ENCODE data around the gene MYH6. TPM values are rescaled to one million over a fixed set of nuclear protein-coding genes. Genes with fewer than 3 reads are reported as not detected.

MYH6 gene
- total and polyA plus RNA-seq, 4 experiments from 2014 or later = not detected

DNA sequence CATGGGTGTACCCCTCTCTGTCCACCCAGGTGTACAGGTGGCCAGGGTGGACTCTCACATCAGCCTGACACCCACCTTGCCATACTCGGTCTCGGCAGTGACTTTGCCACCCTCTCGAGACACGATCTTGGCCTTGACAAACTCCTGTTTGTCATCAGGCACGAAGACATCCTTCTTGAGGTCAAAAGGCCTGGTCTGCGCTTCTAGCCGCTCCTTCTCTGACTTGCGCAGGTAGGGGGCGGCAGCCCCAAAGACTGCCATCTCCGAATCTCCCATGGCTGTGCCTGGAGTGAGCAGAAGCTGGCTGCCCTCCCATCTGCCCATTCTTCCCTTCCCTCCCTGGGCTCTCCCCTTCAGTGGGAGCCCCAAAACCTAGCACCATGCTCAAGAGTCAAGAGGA is 25.4 kb upstream of the MYH6 start:
- DNase-seq = no peak
- CTCF ChIA-PET (ENCODE audit: partially characterized antibody) = no interaction called here
- Mint-ChIP-seq H3K36me3 (no peaks in the 10 kb centered on the region), H3K9me3 (no peaks in the 10 kb centered on the region), H3K27ac (no peak overlapping the region), H3K27me3 (peaks cover 2 to 5% of the 10 kb centered on the region in 2 donors), H3K4me1 (no peaks in the 10 kb centered on the region), H3K4me3 (no peak overlapping the region)
- Histone ChIP-seq H3K4me1 (ENCODE audit: insufficient read depth, low read length) (no peaks in the 10 kb centered on the region), H3K27me3 (ENCODE audit: insufficient read depth, low read length) (no peaks in the 10 kb centered on the region), H3K9me3 (ENCODE audit: control insufficient read depth in 1 of 2, low read length in 2 of 2) (no peaks in the 10 kb centered on the region), H3K4me3 (ENCODE audit: low read length in 2 of 2) (no peak overlapping the region), H3K27ac (ENCODE audit: low read depth, low read length) (no peak overlapping the region), H3K36me3 (ENCODE audit: insufficient read depth, low read length) (no peaks in the 10 kb centered on the region)
- intact Hi-C loops (cut with micrococcal nuclease) = no loop called here
- POLR2A ChIA-PET (ENCODE audit: partially characterized antibody) = no interaction called here

DNA sequence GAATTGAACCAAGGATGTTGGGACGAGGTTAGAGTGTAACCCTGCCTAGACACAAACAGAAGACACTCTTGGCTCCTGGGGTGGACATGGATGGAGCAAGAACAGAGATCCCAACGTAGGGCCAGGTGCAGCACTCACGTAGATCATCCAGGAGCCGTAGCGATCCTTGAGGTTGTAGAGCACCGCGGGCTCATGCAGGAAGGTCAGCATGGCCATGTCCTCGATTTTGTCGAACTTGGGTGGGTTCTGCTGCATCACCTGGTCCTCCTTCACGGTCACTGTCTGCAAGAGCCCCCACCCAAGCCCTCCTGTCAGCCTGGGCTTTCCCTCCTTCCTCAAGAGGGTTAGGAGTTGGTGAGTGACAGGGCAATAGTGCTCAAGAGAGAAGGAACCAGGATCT is 24.9 kb upstream of the MYH6 start:
- Histone ChIP-seq H3K4me3 (ENCODE audit: low read length in 2 of 2) (no peak overlapping the region), H3K36me3 (ENCODE audit: insufficient read depth, low read length) (no peaks in the 10 kb centered on the region), H3K9me3 (ENCODE audit: control insufficient read depth in 1 of 2, low read length in 2 of 2) (no peaks in the 10 kb centered on the region), H3K27ac (ENCODE audit: low read depth, low read length) (no peak overlapping the region), H3K4me1 (ENCODE audit: insufficient read depth, low read length) (no peaks in the 10 kb centered on the region), H3K27me3 (ENCODE audit: insufficient read depth, low read length) (no peaks in the 10 kb centered on the region)
- Mint-ChIP-seq H3K27me3 (peaks cover 2 to 5% of the 10 kb centered on the region in 2 donors), H3K4me3 (no peak overlapping the region), H3K27ac (no peak overlapping the region), H3K9me3 (no peaks in the 10 kb centered on the region), H3K4me1 (no peaks in the 10 kb centered on the region), H3K36me3 (no peaks in the 10 kb centered on the region)
- intact Hi-C loops (cut with micrococcal nuclease) = no loop called here
- ChIA-PET POLR2A (ENCODE audit: partially characterized antibody) (no interaction called here), CTCF (ENCODE audit: partially characterized antibody) (no interaction called here)
- DNase-seq = no peak

DNA sequence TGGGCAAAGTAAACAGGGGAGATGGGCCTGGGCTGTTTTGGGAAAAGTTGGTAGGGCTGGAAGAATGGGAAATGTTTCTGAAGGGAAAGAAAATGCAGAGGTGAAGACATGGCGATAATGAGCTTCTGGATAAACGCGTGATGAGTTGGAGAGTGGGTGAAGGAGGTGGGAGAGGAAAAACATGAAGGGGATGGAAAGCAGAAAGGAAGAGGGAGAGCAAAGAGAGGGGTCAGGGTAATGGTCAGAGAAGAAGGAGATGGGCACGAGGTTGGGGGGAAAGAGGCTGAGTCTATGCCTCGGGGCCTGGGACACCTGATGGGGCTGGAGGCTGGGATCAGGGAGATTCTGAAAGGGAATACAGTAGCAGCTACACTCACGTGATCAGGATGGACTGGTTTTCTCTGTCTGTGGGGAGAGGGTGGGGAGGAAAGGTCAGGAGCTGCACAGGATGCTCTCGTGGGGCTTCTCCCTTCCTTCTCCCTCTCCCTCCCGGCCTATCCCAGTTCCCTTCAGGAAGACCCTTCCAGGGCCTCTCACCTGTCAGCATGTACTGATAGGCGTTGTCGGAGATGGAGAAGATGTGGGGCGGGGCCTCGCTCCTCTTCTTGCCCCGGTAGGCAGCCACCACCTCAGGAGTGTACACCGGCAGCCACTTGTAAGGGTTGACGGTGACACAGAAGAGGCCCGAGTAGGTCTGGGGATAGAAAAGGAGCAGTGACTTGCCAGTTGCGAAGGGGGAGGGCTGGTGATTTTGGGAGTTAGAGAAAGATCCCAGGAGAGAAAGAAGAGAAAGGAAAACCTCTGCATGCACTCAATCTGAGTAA is 24.2 kb upstream of the MYH6 start:
- Histone ChIP-seq H3K27ac (ENCODE audit: low read depth, low read length) (no peak overlapping the region), H3K4me3 (ENCODE audit: low read length in 2 of 2) (no peak overlapping the region), H3K36me3 (ENCODE audit: insufficient read depth, low read length) (no peaks in the 10 kb centered on the region), H3K9me3 (ENCODE audit: control insufficient read depth in 1 of 2, low read length in 2 of 2) (no peaks in the 10 kb centered on the region), H3K4me1 (ENCODE audit: insufficient read depth, low read length) (no peaks in the 10 kb centered on the region), H3K27me3 (ENCODE audit: insufficient read depth, low read length) (no peaks in the 10 kb centered on the region)
- Mint-ChIP-seq H3K27ac (no peak overlapping the region), H3K9me3 (no peaks in the 10 kb centered on the region), H3K36me3 (no peaks in the 10 kb centered on the region), H3K27me3 (peaks cover 2 to 9% of the 10 kb centered on the region in 2 donors), H3K4me3 (no peak overlapping the region), H3K4me1 (no peaks in the 10 kb centered on the region)
- POLR2A ChIA-PET (ENCODE audit: partially characterized antibody) = no interaction called here
- intact Hi-C loops (cut with micrococcal nuclease) = no loop called here
- no peak for DNase-seq
- CTCF ChIA-PET (ENCODE audit: partially characterized antibody) = no interaction called here

- Mint-ChIP-seq H3K4me1 (no peaks in the 10 kb centered on the region), H3K36me3 (no peaks in the 10 kb centered on the region), H3K27me3 (peaks cover 2 to 11% of the 10 kb centered on the region in 2 donors), H3K9me3 (peaks cover 0 to 1% (median 0%) of the 10 kb centered on the region in 8 donors), H3K27ac (peak overlapping the region in 1 of 7 donors; percentile 36), H3K4me3 (no peak overlapping the region)
- H3K4me1 ChIP-seq (ENCODE audit: insufficient read depth, low read length) = no peaks in the 10 kb centered on the region
- no peak overlapping the region for H3K27ac ChIP-seq (ENCODE audit: low read depth, low read length)
- no peaks in the 10 kb centered on the region for H3K9me3 ChIP-seq (ENCODE audit: control insufficient read depth in 1 of 2, low read length in 2 of 2)
- no peaks in the 10 kb centered on the region for H3K36me3 ChIP-seq (ENCODE audit: insufficient read depth, low read length)
- ChIA-PET CTCF (ENCODE audit: partially characterized antibody) (no interaction called here), POLR2A (ENCODE audit: partially characterized antibody) (no interaction called here)
- DNase-seq = no peak
- intact Hi-C loops (cut with micrococcal nuclease) = no loop called here
- H3K27me3 ChIP-seq (ENCODE audit: insufficient read depth, low read length) = no peaks in the 10 kb centered on the region
- H3K4me3 ChIP-seq (ENCODE audit: low read length in 2 of 2) = no peak overlapping the region
These were observed 23.4 kb upstream of the MYH6 start for GRCh38 chr14:23431486-23431885.

DNA sequence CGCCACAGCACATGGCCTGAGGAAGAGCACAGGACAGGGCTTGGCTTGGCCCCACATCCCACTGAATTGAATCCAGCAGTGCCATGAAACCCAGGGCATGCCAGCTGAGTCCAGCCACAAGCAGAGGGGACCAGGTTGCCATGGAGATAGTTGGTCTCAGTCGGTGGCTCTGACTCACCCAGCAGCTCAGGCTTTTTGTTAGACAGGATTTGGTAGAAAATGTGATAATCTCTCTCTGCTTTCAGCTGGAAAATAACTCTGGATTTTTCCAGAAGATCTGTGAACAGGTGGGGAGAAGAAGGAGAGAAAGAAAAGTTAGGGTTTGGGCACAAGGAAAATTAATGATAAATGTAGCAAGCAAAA is 22.6 kb upstream of the MYH6 start:
- no peaks in the 10 kb centered on the region for H3K4me1 ChIP-seq (ENCODE audit: insufficient read depth, low read length)
- H3K36me3 ChIP-seq (ENCODE audit: insufficient read depth, low read length) = no peaks in the 10 kb centered on the region
- peaks cover 2 to 11% of the 10 kb centered on the region in 2 donors for H3K27me3 Mint-ChIP-seq
- no peak for DNase-seq
- peaks cover 0 to 1% (median 0%) of the 10 kb centered on the region in 8 donors for H3K9me3 Mint-ChIP-seq
- H3K4me3 Mint-ChIP-seq = no peak overlapping the region
- no peak overlapping the region for H3K27ac ChIP-seq (ENCODE audit: low read depth, low read length)
- no peaks in the 10 kb centered on the region for H3K4me1 Mint-ChIP-seq
- ChIA-PET CTCF (ENCODE audit: partially characterized antibody) (no interaction called here), POLR2A (ENCODE audit: partially characterized antibody) (no interaction called here)
- no peak overlapping the region for H3K4me3 ChIP-seq (ENCODE audit: low read length in 2 of 2)
- H3K9me3 ChIP-seq (ENCODE audit: control insufficient read depth in 1 of 2, low read length in 2 of 2) = no peaks in the 10 kb centered on the region
- no peaks in the 10 kb centered on the region for H3K27me3 ChIP-seq (ENCODE audit: insufficient read depth, low read length)
- H3K36me3 Mint-ChIP-seq = no peaks in the 10 kb centered on the region
- no peak overlapping the region for H3K27ac Mint-ChIP-seq
- intact Hi-C loops (cut with micrococcal nuclease) = no loop called here

DNA sequence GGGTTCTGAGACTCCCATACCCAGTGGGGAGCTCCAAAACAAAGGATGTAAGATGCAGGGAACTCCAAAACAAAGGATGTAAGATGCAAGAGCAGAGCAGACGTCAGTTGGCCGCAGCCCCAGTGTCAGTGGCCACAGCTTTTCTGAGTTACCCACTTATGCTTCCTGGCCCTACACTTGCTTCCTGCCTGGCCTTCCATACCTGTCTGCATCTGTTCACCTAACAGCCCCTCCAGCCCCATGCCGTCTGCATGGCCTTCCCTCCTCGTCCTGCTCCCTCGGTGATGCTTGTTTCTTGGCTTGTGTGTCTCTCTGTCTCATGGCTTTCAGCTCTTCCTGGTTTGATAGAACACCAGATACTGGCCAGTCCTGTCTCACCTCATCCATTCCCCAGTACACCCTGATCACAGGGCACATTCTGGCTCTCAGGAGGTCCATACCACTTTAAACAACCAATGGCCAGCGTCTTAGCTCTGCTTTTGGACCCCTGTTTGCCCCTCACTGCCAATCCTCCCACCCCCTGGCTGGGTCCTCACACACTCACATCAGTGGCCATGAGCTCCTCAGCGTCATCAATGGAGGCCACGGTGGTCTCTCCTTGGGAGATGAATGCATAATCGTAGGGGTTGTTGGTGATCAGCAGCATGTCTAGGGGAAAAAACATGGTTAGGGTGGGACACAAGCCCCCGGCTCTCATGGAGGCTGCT is 22.1 kb upstream of the MYH6 start:
- no peak for DNase-seq
- Mint-ChIP-seq H3K4me3 (no peak overlapping the region), H3K27me3 (peaks cover 2 to 11% of the 10 kb centered on the region in 2 donors), H3K9me3 (peaks cover 0 to 1% (median 0%) of the 10 kb centered on the region in 8 donors), H3K27ac (no peak overlapping the region), H3K36me3 (no peaks in the 10 kb centered on the region), H3K4me1 (no peaks in the 10 kb centered on the region)
- intact Hi-C loops (cut with micrococcal nuclease) = no loop called here
- H3K9me3 ChIP-seq (ENCODE audit: control insufficient read depth in 1 of 2, low read length in 2 of 2) = no peaks in the 10 kb centered on the region
- H3K36me3 ChIP-seq (ENCODE audit: insufficient read depth, low read length) = no peaks in the 10 kb centered on the region
- no peaks in the 10 kb centered on the region for H3K27me3 ChIP-seq (ENCODE audit: insufficient read depth, low read length)
- ChIA-PET POLR2A (ENCODE audit: partially characterized antibody) (no interaction called here), CTCF (ENCODE audit: partially characterized antibody) (no interaction called here)
- H3K27ac ChIP-seq (ENCODE audit: low read depth, low read length) = no peak overlapping the region
- H3K4me1 ChIP-seq (ENCODE audit: insufficient read depth, low read length) = no peaks in the 10 kb centered on the region
- no peak overlapping the region for H3K4me3 ChIP-seq (ENCODE audit: low read length in 2 of 2)

GRCh38 chr14:23428686-23429495 is 20.8 kb upstream of the MYH6 start:
- Histone ChIP-seq H3K4me3 (ENCODE audit: low read length in 2 of 2) (no peak overlapping the region), H3K36me3 (ENCODE audit: insufficient read depth, low read length) (no peaks in the 10 kb centered on the region), H3K9me3 (ENCODE audit: control insufficient read depth in 1 of 2, low read length in 2 of 2) (no peaks in the 10 kb centered on the region), H3K27me3 (ENCODE audit: insufficient read depth, low read length) (no peaks in the 10 kb centered on the region), H3K27ac (ENCODE audit: low read depth, low read length) (no peak overlapping the region), H3K4me1 (ENCODE audit: insufficient read depth, low read length) (no peaks in the 10 kb centered on the region)
- ChIA-PET CTCF (ENCODE audit: partially characterized antibody) (no interaction called here), POLR2A (ENCODE audit: partially characterized antibody) (no interaction called here)
- Mint-ChIP-seq H3K4me1 (no peaks in the 10 kb centered on the region), H3K27me3 (peaks cover 0 to 11% of the 10 kb centered on the region in 2 donors), H3K36me3 (no peaks in the 10 kb centered on the region), H3K9me3 (peaks cover 0 to 1% (median 0%) of the 10 kb centered on the region in 8 donors), H3K4me3 (no peak overlapping the region), H3K27ac (no peak overlapping the region)
- DNase-seq = no peak
- intact Hi-C loops (cut with micrococcal nuclease) = no loop called here
